Vagina (tissue), 2 donors: Measurements from ENCODE around the gene C11orf68.

Experiments
- POLR2A ChIP-seq, 2 donors: fragments of 450-650 bp; IDR thresholded peaks; one replicate each; pipeline ENCODE4 v1.6.1; 2017; ENCODE audit warnings: antibody characterized with exemption in 2 of 2, mild to moderate bottlenecking in 2 of 2, moderate library complexity in 2 of 2
- POLR2AphosphoS5 ChIP-seq, 2 donors: sonication (generic); formaldehyde crosslinking; IDR thresholded peaks; one replicate each; pipeline ENCODE4 v1.9.0; 2017; ENCODE audit warnings: antibody characterized with exemption in 2 of 2, mild to moderate bottlenecking in 2 of 2, low read depth in 1 of 2; ENCODE audit not compliant: insufficient read depth in 1 of 2
- TF ChIP-seq, protein P1 (sequence below), 3 experiments: fragments of 450-650 bp in 2 of 3; fragments of 200-600 bp in 1 of 3; sonication (generic) in 1 of 3; IDR thresholded peaks; one replicate each; pipeline ENCODE4 v1.5.1; 2017 to 2019; ENCODE audit warnings: antibody characterized with exemption in 3 of 3, mild to moderate bottlenecking in 2 of 3, moderate library complexity in 2 of 3

DNA sequence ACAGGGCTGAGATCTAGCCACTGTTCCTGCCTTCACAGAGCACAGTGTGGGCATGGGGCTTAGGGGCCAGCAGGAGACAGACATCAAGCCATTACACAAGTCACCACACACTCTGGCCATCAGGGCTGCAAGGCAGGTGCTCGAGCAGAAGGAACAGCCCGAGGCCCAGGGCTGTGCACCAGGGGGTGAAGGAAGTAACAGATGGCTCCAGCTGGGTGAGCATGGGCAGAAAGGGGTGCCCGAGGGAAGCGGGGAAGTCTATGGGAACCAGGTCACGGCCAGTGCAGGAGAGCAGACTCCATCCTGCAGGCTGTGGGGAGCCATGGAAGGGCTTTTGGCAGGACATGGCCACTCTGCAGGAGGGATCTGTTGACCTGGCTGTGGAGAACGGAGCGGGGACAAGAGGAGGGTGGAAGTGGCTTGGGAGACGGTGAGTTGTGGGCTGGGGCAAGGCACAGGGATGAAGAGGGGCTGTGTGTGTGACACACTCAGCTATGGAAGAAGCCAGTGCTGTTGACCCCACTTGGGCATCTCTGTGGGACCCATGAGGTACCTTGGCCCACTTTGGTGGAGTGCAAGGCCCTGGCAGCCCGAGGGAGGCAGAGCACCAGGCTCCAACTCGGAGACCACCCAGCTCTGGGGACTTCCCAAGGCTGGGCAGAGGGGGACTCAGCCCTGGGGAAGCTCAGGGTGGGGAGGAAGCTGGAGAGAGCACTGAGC is 3.6 kb downstream of the C11orf68 start:
- TF ChIP-seq POLR2AphosphoS5 (IDR thresholded peaks at IDR 0.05; ENCODE audit: insufficient read depth in 1 of 2, low read depth in 1 of 2) (no peak), POLR2A (IDR thresholded peaks at IDR 0.05) (no peak)
- TF ChIP-seq, protein P1, sequence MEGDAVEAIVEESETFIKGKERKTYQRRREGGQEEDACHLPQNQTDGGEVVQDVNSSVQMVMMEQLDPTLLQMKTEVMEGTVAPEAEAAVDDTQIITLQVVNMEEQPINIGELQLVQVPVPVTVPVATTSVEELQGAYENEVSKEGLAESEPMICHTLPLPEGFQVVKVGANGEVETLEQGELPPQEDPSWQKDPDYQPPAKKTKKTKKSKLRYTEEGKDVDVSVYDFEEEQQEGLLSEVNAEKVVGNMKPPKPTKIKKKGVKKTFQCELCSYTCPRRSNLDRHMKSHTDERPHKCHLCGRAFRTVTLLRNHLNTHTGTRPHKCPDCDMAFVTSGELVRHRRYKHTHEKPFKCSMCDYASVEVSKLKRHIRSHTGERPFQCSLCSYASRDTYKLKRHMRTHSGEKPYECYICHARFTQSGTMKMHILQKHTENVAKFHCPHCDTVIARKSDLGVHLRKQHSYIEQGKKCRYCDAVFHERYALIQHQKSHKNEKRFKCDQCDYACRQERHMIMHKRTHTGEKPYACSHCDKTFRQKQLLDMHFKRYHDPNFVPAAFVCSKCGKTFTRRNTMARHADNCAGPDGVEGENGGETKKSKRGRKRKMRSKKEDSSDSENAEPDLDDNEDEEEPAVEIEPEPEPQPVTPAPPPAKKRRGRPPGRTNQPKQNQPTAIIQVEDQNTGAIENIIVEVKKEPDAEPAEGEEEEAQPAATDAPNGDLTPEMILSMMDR (IDR thresholded peaks at IDR 0.05): no peak
